Transverse colon (tissue), 4 donors: ENCODE measurements around the gene CEP44.

Experiments
- CTCF ChIP-seq, 5 experiments: fragments of 200-600 bp in 3 of 5; fragments of 450-650 bp in 2 of 5; sonication (generic) in 3 of 5; IDR thresholded peaks; 1 replicate in 2 of 5; 2 replicates in 3 of 5; pipeline ENCODE4 v1.5.1; 2016 to 2017; ENCODE audit warnings: antibody characterized with exemption in 5 of 5, inconsistent platforms in 3 of 5, mild to moderate bottlenecking in 2 of 5, moderate library complexity in 1 of 5
- EP300 ChIP-seq: sonication (generic); formaldehyde crosslinking; IDR thresholded peaks from one replicate; pipeline ENCODE4 v1.6.1; 2017; ENCODE audit warnings: antibody characterized with exemption, low read depth
- POLR2A ChIP-seq: fragments of 450-650 bp; IDR thresholded peaks from one replicate; pipeline ENCODE4 v1.6.1; 2016; ENCODE audit warnings: antibody characterized with exemption, mild to moderate bottlenecking, moderate library complexity
- POLR2AphosphoS5 ChIP-seq, 3 donors: sonication (generic); formaldehyde crosslinking; IDR thresholded peaks; one replicate each; pipeline ENCODE4 v1.6.1; 2016; ENCODE audit warnings: antibody characterized with exemption in 3 of 3

DNA sequence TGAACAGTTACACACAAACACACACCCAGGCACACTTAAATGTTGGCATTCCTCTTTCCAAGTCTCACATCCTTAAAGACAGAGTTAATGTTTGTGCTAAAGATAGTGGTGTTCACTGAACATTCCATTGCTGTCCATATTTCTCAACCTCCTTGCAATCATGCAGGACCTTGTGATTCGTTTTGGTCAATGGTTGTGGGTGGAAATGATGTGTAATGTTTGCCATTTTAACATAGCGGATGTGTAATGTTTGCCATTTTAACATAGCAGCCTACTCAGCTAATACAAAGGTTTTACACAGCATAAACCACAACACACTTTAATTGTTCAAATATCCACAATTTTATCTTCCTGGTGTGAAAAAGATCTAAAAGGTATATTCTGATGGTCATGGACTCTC lies 93.9 kb downstream of the CEP44 start:
- no peak for TF ChIP-seq CTCF (IDR thresholded peaks at IDR 0.05)
- no peak for TF ChIP-seq POLR2AphosphoS5 (IDR thresholded peaks at IDR 0.05)
- no peak for TF ChIP-seq POLR2A
- no peak for TF ChIP-seq EP300
